ENCODE measurements around the gene ADGRB2.

The ADGRB2 gene

DNA sequence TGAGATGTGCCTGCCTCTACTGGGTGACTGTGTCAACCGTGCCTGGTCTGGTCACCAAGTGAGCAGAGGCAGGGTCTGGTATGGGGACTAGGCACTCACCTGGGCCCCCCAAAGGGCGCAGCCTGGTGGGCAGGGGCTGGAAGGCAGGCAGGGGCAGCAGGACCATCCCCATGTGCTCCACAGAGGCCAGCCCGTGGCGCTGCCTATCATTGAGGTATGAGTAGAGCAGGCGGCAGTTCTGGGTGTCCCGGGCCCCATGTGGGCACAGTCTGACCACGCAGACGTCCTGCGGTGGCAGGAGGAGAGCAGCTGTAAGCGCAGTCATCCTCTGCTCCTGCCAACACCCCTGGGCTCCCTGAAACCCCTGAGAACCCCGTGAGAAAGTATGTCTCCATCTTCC lies 28.0 kb upstream of the ADGRB2 start:
- no peak overlapping the region for H3K4me3 ChIP-seq (ENCODE audit: insufficient read depth in 1 of 2, low read depth in 1 of 2, low read length in 2 of 2)

DNA sequence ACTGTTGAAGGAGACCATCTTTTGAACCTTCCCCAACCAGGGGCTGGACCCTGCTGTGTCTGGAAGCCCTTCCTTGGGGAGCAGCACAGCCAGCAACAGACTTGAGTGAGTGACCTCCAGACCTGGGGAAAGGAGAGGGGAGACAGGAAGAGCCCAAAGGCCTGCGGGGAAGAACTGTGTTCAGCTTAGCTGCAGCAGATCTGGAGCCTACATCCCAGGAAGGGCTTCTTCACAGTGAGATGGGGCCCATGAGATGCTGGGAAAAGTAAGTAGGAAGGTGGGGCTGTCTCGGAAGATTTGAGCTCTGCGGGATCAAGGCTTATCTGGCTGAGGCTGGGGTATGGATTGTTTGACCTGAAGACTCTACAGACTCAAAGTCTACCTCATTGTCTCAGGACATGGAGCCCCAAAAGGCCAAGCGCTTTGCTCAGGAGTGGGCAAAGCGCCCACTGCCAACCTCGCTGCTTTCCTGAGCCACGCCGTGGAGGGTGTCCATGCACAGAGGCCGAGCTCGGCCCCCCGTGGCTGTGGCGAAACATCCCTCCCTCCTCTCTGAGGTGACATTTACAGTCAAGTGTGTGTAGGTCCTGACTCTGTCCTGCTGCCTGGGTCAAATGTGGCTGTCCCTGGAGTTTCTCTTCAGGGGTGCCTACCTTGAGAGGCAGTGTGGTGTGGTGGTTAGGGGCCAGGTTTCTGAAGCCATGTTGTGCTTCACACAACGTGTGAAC lies 27.2 kb upstream of the ADGRB2 start:
- Histone ChIP-seq H3K4me1 (ENCODE audit: control insufficient read depth, insufficient read depth, low read depth, low read length) (peaks cover 15% of the 10 kb centered on the region), H3K4ac (ENCODE audit: low read depth in 1 of 2, low read length in 2 of 2) (no peak overlapping the region), H3K4me3 (ENCODE audit: insufficient read depth in 1 of 2, low read depth in 1 of 2, low read length in 2 of 2) (no peak overlapping the region), H3K27ac (ENCODE audit: low read length, poor library complexity, severe bottlenecking) (no peak overlapping the region), H4K8ac (ENCODE audit: low read length) (no peak overlapping the region), H3K18ac (ENCODE audit: low read depth in 1 of 2, low read length in 2 of 2) (no peak overlapping the region), H2BK15ac (ENCODE audit: low read depth, poor library complexity, severe bottlenecking) (no peak overlapping the region), H3K79me1 (replicated peaks; ENCODE audit: low read length, poor library complexity, severe bottlenecking) (peaks cover 7% of the 10 kb centered on the region), H3K36me3 (ENCODE audit: control insufficient read depth in 1 of 2, insufficient read depth in 2 of 2, low read depth in 1 of 2, low read length in 2 of 2) (peaks cover 6 to 14% of the 10 kb centered on the region in 2 experiments), H3K4me2 (ENCODE audit: low read length, poor library complexity, severe bottlenecking) (no peak overlapping the region), H3K23ac (ENCODE audit: low read length in 2 of 2) (no peak overlapping the region), H2AFZ (ENCODE audit: low read depth, low read length) (peak overlapping the region; percentile 32), H2AK5ac (ENCODE audit: low read length, severe bottlenecking) (no peak overlapping the region), H2BK5ac (ENCODE audit: low read depth, low read length, poor library complexity, severe bottlenecking) (no peak overlapping the region), H3K27me3 (ENCODE audit: control insufficient read depth in 1 of 2, insufficient read depth in 1 of 2, low read length in 2 of 2) (no peaks in the 10 kb centered on the region), H3K9ac (ENCODE audit: low read length) (peak overlapping the region; percentile 10), H2BK12ac (ENCODE audit: low read length in 2 of 2) (no peak overlapping the region), H3K9me3 (ENCODE audit: control insufficient read depth, low read length) (no peaks in the 10 kb centered on the region), H4K91ac (ENCODE audit: low read length) (no peak overlapping the region), H2BK120ac (ENCODE audit: low read depth, low read length) (no peak overlapping the region), H3K14ac (ENCODE audit: low read length in 2 of 2) (no peak overlapping the region)
- no peak for DNase-seq
- 95% methylated on average over 12 of the region's 13 CpGs for WGBS

More for the DNA sequence above, 28.0 kb upstream of the ADGRB2 start:
- no peak overlapping the region for H3K4ac ChIP-seq (ENCODE audit: low read depth in 1 of 2, low read length in 2 of 2)
- no peak overlapping the region for H3K23ac ChIP-seq (ENCODE audit: low read length in 2 of 2)
- H3K9ac ChIP-seq (ENCODE audit: low read length): no peak overlapping the region
- no peak for DNase-seq
- H3K27ac ChIP-seq (ENCODE audit: low read length, poor library complexity, severe bottlenecking): no peak overlapping the region
- H2AK5ac ChIP-seq (ENCODE audit: low read length, severe bottlenecking): no peak overlapping the region
- H3K9me3 ChIP-seq (ENCODE audit: control insufficient read depth, low read length): no peaks in the 10 kb centered on the region
- peaks cover 9% of the 10 kb centered on the region for H3K79me1 ChIP-seq (replicated peaks; ENCODE audit: low read length, poor library complexity, severe bottlenecking)
- H2BK15ac ChIP-seq (ENCODE audit: low read depth, poor library complexity, severe bottlenecking): no peak overlapping the region
- H3K4me2 ChIP-seq (ENCODE audit: low read length, poor library complexity, severe bottlenecking): no peak overlapping the region
- H4K91ac ChIP-seq (ENCODE audit: low read length): no peak overlapping the region
- H2BK120ac ChIP-seq (ENCODE audit: low read depth, low read length): no peak overlapping the region
- no peak overlapping the region for H3K14ac ChIP-seq (ENCODE audit: low read length in 2 of 2)
- no peak overlapping the region for H2BK12ac ChIP-seq (ENCODE audit: low read length in 2 of 2)
- H3K18ac ChIP-seq (ENCODE audit: low read depth in 1 of 2, low read length in 2 of 2): no peak overlapping the region
- peaks cover 6 to 17% of the 10 kb centered on the region in 2 experiments for H3K36me3 ChIP-seq (ENCODE audit: control insufficient read depth in 1 of 2, insufficient read depth in 2 of 2, low read depth in 1 of 2, low read length in 2 of 2)
- 84% methylated on average over 11 of the region's 11 CpGs for WGBS
- H4K8ac ChIP-seq (ENCODE audit: low read length): no peak overlapping the region
- H2BK5ac ChIP-seq (ENCODE audit: low read depth, low read length, poor library complexity, severe bottlenecking): no peak overlapping the region
- peaks cover 17% of the 10 kb centered on the region for H3K4me1 ChIP-seq (ENCODE audit: control insufficient read depth, insufficient read depth, low read depth, low read length)
- no peaks in the 10 kb centered on the region for H3K27me3 ChIP-seq (ENCODE audit: control insufficient read depth in 1 of 2, insufficient read depth in 1 of 2, low read length in 2 of 2)
- H2AFZ ChIP-seq (ENCODE audit: low read depth, low read length): no peak overlapping the region

DNA sequence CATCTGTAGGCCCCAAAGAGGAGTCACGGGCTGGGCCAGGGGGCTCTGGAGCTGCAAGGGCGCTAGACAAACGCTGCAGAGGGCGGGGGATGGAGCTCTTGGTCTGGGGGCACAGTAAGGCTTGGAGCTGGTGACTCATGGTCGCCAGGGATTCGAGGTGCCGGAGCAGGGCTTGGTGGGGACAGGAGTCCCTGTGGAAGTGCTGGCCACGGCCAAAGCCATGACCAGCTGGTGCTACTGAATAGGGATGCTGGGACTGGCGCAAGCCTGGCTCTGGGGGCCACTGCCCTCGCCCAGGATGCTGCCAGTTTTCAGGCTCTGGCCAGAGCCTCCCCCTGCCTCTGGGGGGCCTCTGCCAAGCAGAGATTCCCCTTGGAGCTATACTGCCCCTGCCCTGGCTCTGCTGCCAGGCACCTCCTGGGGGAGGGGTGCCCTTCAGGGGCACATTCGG lies 26.5 kb upstream of the ADGRB2 start:
- H2AK5ac ChIP-seq (ENCODE audit: low read length, severe bottlenecking): no peak overlapping the region
- peaks cover 6 to 14% of the 10 kb centered on the region in 2 experiments for H3K36me3 ChIP-seq (ENCODE audit: control insufficient read depth in 1 of 2, insufficient read depth in 2 of 2, low read depth in 1 of 2, low read length in 2 of 2)
- DNase-seq: no peak
- H3K4me3 ChIP-seq (ENCODE audit: insufficient read depth in 1 of 2, low read depth in 1 of 2, low read length in 2 of 2): no peak overlapping the region
- no peak overlapping the region for H4K91ac ChIP-seq (ENCODE audit: low read length)
- H3K4me1 ChIP-seq (ENCODE audit: control insufficient read depth, insufficient read depth, low read depth, low read length): peaks cover 8% of the 10 kb centered on the region
- H3K27me3 ChIP-seq (ENCODE audit: control insufficient read depth in 1 of 2, insufficient read depth in 1 of 2, low read length in 2 of 2): no peaks in the 10 kb centered on the region
- H3K79me1 ChIP-seq (replicated peaks; ENCODE audit: low read length, poor library complexity, severe bottlenecking): peaks cover 6% of the 10 kb centered on the region
- H2BK15ac ChIP-seq (ENCODE audit: low read depth, poor library complexity, severe bottlenecking): no peak overlapping the region
- H3K14ac ChIP-seq (ENCODE audit: low read length in 2 of 2): no peak overlapping the region
- H2BK5ac ChIP-seq (ENCODE audit: low read depth, low read length, poor library complexity, severe bottlenecking): no peak overlapping the region
- H3K27ac ChIP-seq (ENCODE audit: low read length, poor library complexity, severe bottlenecking): no peak overlapping the region
- H2BK120ac ChIP-seq (ENCODE audit: low read depth, low read length): no peak overlapping the region
- H3K23ac ChIP-seq (ENCODE audit: low read length in 2 of 2): no peak overlapping the region
- H4K8ac ChIP-seq (ENCODE audit: low read length): no peak overlapping the region
- no peak overlapping the region for H3K4ac ChIP-seq (ENCODE audit: low read depth in 1 of 2, low read length in 2 of 2)
- peak overlapping the region in 1 of 2 experiments; percentile 23 for H2BK12ac ChIP-seq (ENCODE audit: low read length in 2 of 2)
- WGBS: 80% methylated on average over 10 of the region's 11 CpGs
- H3K18ac ChIP-seq (ENCODE audit: low read depth in 1 of 2, low read length in 2 of 2): no peak overlapping the region
- no peak overlapping the region for H2AFZ ChIP-seq (ENCODE audit: low read depth, low read length)
- H3K9ac ChIP-seq (ENCODE audit: low read length): peak overlapping the region; percentile 74
- no peaks in the 10 kb centered on the region for H3K9me3 ChIP-seq (ENCODE audit: control insufficient read depth, low read length)
- no peak overlapping the region for H3K4me2 ChIP-seq (ENCODE audit: low read length, poor library complexity, severe bottlenecking)

DNA sequence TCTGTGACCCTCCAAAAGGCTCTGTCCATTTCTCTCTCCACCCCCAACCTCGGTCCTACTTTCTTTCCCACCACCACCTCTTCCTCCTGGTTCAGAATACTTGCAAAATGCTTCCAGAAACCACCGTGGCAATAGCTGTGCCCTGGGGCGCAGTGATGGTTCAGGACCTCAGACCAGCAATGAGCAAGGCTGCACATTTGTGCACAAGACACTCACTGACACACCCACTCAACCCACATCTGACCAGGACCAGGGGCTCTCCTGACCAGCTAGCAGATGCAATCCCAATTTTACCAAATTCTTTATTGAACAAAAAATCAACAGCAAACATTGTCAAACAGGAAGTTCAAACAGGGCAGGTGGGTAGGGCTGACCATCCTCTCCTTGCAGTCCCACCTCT lies 26.0 kb upstream of the ADGRB2 start:
- no peak overlapping the region for H2AFZ ChIP-seq (ENCODE audit: low read depth, low read length)
- H2BK5ac ChIP-seq (ENCODE audit: low read depth, low read length, poor library complexity, severe bottlenecking): no peak overlapping the region
- H3K27me3 ChIP-seq (ENCODE audit: control insufficient read depth in 1 of 2, insufficient read depth in 1 of 2, low read length in 2 of 2): no peaks in the 10 kb centered on the region
- H3K36me3 ChIP-seq (ENCODE audit: control insufficient read depth in 1 of 2, insufficient read depth in 2 of 2, low read depth in 1 of 2, low read length in 2 of 2): peaks cover 6 to 14% of the 10 kb centered on the region in 2 experiments
- peaks cover 2% of the 10 kb centered on the region for H3K79me1 ChIP-seq (replicated peaks; ENCODE audit: low read length, poor library complexity, severe bottlenecking)
- no peak overlapping the region for H3K14ac ChIP-seq (ENCODE audit: low read length in 2 of 2)
- no peak overlapping the region for H2AK5ac ChIP-seq (ENCODE audit: low read length, severe bottlenecking)
- H3K23ac ChIP-seq (ENCODE audit: low read length in 2 of 2): no peak overlapping the region
- WGBS: 84% methylated on average over 3 of the region's 3 CpGs
- H2BK15ac ChIP-seq (ENCODE audit: low read depth, poor library complexity, severe bottlenecking): no peak overlapping the region
- no peak overlapping the region for H4K91ac ChIP-seq (ENCODE audit: low read length)
- no peak overlapping the region for H2BK12ac ChIP-seq (ENCODE audit: low read length in 2 of 2)
- H3K27ac ChIP-seq (ENCODE audit: low read length, poor library complexity, severe bottlenecking): no peak overlapping the region
- no peak overlapping the region for H3K4me3 ChIP-seq (ENCODE audit: insufficient read depth in 1 of 2, low read depth in 1 of 2, low read length in 2 of 2)
- no peak overlapping the region for H4K8ac ChIP-seq (ENCODE audit: low read length)
- no peaks in the 10 kb centered on the region for H3K9me3 ChIP-seq (ENCODE audit: control insufficient read depth, low read length)
- no peak for DNase-seq
- no peak overlapping the region for H3K4me2 ChIP-seq (ENCODE audit: low read length, poor library complexity, severe bottlenecking)
- no peak overlapping the region for H3K18ac ChIP-seq (ENCODE audit: low read depth in 1 of 2, low read length in 2 of 2)
- peak overlapping the region; percentile 74 for H3K9ac ChIP-seq (ENCODE audit: low read length)
- no peak overlapping the region for H3K4ac ChIP-seq (ENCODE audit: low read depth in 1 of 2, low read length in 2 of 2)
- H3K4me1 ChIP-seq (ENCODE audit: control insufficient read depth, insufficient read depth, low read depth, low read length): peaks cover 8% of the 10 kb centered on the region
- no peak overlapping the region for H2BK120ac ChIP-seq (ENCODE audit: low read depth, low read length)

Data from mesenchymal stem cell (in vitro differentiated cells and primary cell).